ENCODE data around the gene TECPR2.

TECPR2 gene

DNA sequence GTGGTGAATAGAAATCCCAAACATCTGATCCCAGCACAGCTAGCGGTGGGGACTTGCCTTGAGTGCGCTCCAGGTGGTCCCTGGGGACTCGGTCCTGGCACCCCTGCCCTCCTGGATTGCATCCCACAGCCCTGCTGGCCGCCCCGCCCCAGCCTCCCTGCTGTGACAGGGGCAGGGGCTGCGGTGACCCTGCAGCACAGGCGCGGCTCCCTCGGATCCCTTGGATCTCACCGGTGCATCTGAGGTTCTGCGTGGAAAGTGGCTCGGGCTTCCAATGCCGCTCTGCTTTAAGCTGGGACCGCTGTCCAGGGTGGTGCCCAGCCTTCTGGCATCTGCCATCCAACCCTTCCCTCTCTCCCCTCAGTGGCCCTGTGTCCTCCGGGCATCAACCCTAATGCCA lies 130.8 kb downstream of the TECPR2 start:
- TF ChIP-seq SIN3A (IDR thresholded peaks at IDR 0.05; ENCODE audit: borderline replicate concordance, insufficient read depth, low read length): no peak
- TF ChIP-seq TAF1 (IDR thresholded peaks at IDR 0.05; ENCODE audit: borderline replicate concordance, insufficient read depth, low read length): no peak
- TF ChIP-seq POLR2AphosphoS5 (IDR thresholded peaks at IDR 0.05; ENCODE audit: low read depth, low read length): no peak
- TF ChIP-seq FOXP2 (optimal IDR thresholded peaks at IDR 0.05; ENCODE audit: borderline replicate concordance, extremely low read depth, extremely low read length, insufficient read depth): no peak
- TF ChIP-seq REST (IDR thresholded peaks at IDR 0.05; ENCODE audit: insufficient read depth in 1 of 2, low read depth in 2 of 2, low read length in 2 of 2): no peak

GRCh38 chr14:102495491-102496330 lies 133.0 kb downstream of the TECPR2 start:
- TF ChIP-seq FOXP2 (optimal IDR thresholded peaks at IDR 0.05; ENCODE audit: borderline replicate concordance, extremely low read depth, extremely low read length, insufficient read depth): no peak
- TF ChIP-seq POLR2AphosphoS5 (IDR thresholded peaks at IDR 0.05; ENCODE audit: low read depth, low read length): no peak
- no peak for TF ChIP-seq TAF1 (IDR thresholded peaks at IDR 0.05; ENCODE audit: borderline replicate concordance, insufficient read depth, low read length)
- no peak for TF ChIP-seq REST (IDR thresholded peaks at IDR 0.05; ENCODE audit: insufficient read depth in 1 of 2, low read depth in 2 of 2, low read length in 2 of 2)
- no peak for TF ChIP-seq SIN3A (IDR thresholded peaks at IDR 0.05; ENCODE audit: borderline replicate concordance, insufficient read depth, low read length)

GRCh38 chr14:102496331-102496691 lies 133.6 kb downstream of the TECPR2 start:
- no peak for TF ChIP-seq FOXP2 (optimal IDR thresholded peaks at IDR 0.05; ENCODE audit: borderline replicate concordance, extremely low read depth, extremely low read length, insufficient read depth)
- no peak for TF ChIP-seq SIN3A (IDR thresholded peaks at IDR 0.05; ENCODE audit: borderline replicate concordance, insufficient read depth, low read length)
- TF ChIP-seq REST (IDR thresholded peaks at IDR 0.05; ENCODE audit: insufficient read depth in 1 of 2, low read depth in 2 of 2, low read length in 2 of 2): no peak
- TF ChIP-seq POLR2AphosphoS5 (IDR thresholded peaks at IDR 0.05; ENCODE audit: low read depth, low read length): no peak
- TF ChIP-seq TAF1 (IDR thresholded peaks at IDR 0.05; ENCODE audit: borderline replicate concordance, insufficient read depth, low read length): no peak

DNA sequence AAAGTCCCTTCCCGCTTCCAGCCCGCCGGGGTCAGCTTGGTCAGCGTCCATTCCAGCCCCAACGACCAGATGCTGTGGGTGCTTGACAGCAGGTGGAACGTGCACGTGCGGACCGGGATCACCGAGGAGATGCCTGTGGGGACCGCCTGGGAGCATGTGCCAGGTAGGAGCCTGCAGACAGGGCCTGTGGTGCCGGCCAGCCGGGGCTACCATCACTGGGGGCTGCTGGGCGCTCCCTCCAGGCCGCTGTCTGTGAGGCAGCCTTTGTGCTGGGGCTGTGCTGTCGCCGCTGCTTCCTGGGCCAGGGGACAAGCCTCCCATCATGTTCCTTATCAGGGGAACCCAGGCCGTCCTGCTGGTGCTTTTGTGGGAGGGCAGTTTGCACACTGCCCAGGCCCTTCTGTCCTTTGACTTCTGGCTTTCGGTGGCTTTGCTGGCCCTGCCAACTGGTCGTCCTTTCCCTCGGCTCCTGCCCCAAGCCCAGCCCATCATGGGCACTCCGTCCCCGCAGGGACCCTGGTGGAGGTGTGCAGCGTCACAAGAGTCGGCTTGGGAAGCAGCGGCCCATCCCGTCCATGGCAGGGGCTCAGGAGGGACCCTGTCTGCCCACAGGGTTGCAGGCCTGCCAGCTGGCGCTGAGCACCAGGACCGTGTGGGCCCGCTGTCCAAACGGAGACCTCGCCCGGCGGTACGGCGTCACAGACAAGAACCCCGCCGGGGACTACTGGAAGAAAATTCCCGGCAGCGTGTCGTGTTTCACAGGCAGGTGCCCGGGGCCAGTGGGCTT lies 134.4 kb downstream of the TECPR2 start:
- TF ChIP-seq TAF1 (IDR thresholded peaks at IDR 0.05; ENCODE audit: borderline replicate concordance, insufficient read depth, low read length): no peak
- TF ChIP-seq FOXP2 (optimal IDR thresholded peaks at IDR 0.05; ENCODE audit: borderline replicate concordance, extremely low read depth, extremely low read length, insufficient read depth): no peak
- no peak for TF ChIP-seq SIN3A (IDR thresholded peaks at IDR 0.05; ENCODE audit: borderline replicate concordance, insufficient read depth, low read length)
- no peak for TF ChIP-seq POLR2AphosphoS5 (IDR thresholded peaks at IDR 0.05; ENCODE audit: low read depth, low read length)
- no peak for TF ChIP-seq REST (IDR thresholded peaks at IDR 0.05; ENCODE audit: insufficient read depth in 1 of 2, low read depth in 2 of 2, low read length in 2 of 2)
